Suppressor macrophage treated with lipopolysaccharide for 1 hour (primary cell): Measurements from ENCODE around the gene IGSF9.
"Not testable (repeated sequence)": the region's sequence is repeated elsewhere in the genome, so short reads cannot be mapped to it uniquely, and the experiment has no call there.

Experiments
- DNase-seq, 3 donors: peaks; one replicate each; pipeline ENCODE4 v3.0.0-alpha.2; 2020 to 2022

IGSF9 gene

GRCh38 chr1:159918352-159919200 is 26.8 kb downstream of the IGSF9 start:
- no peak for DNase-seq

- DNase-seq, result no peak
These were observed 27.7 kb downstream of the IGSF9 start for GRCh38 chr1:159917533-159918351.

GRCh38 chr1:159916242-159917051 is 29.0 kb downstream of the IGSF9 start:
- no peak for DNase-seq

- DNase-seq, result no peak
These were observed 29.7 kb downstream of the IGSF9 start for GRCh38 chr1:159915571-159916241.

- no peak for DNase-seq
These were observed 31.0 kb downstream of the IGSF9 start for GRCh38 chr1:159914252-159915018.

GRCh38 chr1:159913451-159914192 is 31.8 kb downstream of the IGSF9 start:
- DNase-seq, result no peak

DNA sequence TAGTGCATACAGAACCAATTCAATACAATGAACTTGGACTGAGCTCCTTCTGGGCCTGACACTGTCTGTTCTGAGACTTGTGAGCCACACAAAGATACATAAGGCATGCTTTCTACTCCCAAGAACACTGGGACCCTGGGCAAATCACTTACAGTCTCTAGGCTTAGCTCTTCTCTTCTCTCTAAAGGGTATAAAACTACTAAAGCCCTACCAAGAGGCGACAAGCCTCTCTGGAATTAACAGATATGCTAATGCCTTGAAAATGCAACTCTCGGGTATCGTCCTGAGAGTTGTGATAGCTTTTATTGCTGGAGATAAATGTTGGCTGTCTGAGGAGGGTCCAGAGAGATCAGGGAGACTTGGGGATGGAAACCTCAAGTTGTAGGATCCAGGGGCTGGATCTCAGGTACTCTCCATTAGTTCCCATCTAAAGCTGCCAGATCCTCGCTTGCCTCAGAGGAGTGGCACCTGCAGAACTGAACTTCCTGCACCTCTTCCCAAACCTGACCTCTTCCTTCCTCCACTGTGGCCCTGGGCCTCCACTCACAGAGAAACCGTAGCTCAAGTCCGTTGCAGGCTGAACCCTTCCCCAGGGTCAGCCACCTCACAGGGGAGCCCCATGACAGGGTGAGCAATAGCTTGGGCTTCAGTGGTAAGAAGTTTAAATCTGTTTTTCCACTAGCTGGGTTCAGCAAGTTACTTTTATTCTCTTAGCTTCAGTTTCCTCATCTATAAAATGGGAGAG is 33.9 kb downstream of the IGSF9 start:
- peak; percentile 35 to 40 (median 38) for DNase-seq

- DNase-seq, result no peak
These were observed 37.1 kb downstream of the IGSF9 start for GRCh38 chr1:159908031-159908940.

GRCh38 chr1:159906960-159907359 is 38.5 kb downstream of the IGSF9 start:
- DNase-seq, result no peak

DNA sequence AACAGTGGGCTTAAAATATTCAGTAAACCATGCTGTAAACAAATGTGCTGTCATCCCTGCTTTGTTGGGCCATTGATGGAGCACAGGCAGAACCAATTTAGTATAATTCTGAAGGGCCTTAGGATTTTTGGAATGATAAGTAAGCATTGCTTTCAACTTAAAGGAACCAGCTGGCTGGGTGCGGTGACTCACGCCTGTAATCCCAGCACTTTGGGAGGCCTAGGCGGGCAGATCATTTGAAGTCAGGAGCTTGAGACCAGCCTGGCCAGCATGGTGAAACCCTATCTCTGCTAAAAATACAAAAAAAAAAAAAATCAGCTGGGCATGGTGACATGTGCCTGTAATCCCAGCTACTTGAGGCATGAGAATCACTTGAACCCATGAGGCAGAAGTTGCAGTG is 41.4 kb downstream of the IGSF9 start:
- not testable (repeated sequence) for DNase-seq

- peak in 2 of 3 donors; percentile 28 to 46 for DNase-seq
These were observed 42.9 kb downstream of the IGSF9 start for GRCh38 chr1:159902541-159902940.

GRCh38 chr1:159900755-159901360 is 44.6 kb downstream of the IGSF9 start:
- DNase-seq, result no peak

DNA sequence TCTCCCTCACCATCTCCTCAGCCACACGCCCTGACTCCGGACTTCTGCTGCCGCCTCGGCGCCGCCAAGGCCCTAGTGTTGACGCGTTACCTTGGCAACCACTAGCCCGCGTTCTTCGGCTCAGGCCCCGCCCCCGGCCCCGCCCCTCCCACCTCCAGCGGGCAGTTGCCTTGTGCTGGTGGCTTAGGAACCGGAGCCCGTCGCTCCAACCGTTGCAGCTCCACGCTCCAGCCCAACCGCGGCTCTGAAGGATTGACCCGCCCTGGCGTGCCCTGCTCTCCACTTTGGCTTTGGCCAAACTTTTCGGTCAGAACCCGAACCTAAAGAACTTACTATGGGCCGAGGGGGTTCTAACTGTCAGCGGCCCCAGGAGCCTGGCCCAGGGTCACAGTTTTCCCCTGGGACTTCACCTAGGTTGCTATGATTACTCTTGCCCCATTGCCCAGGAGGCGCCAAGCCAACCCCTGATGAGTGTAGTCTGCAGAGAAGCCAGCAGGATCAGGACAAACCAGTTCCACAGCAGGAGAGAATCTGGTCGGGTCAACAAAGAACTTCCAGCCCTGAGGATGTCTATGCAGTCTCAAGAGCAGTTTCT is 45.2 kb downstream of the IGSF9 start, which contains the start of gene CFAP45:
CFAP45 (minus strand) TSS at position 80 of the 595 bp plus-strand sequence; CDS start at position 13, 67 bp downstream.
- peak; percentile 60 to 77 (median 60) for DNase-seq

- DNase-seq, result not testable (repeated sequence)
These were observed 45.8 kb downstream of the IGSF9 start for GRCh38 chr1:159899634-159900033.

GRCh38 chr1:159898527-159898926 is 46.9 kb downstream of the IGSF9 start:
- peak in 1 of 3 donors; percentile 32 for DNase-seq

- DNase-seq, result peak; percentile 82 to 83 (median 83)
These were observed 47.5 kb downstream of the IGSF9 start for GRCh38 chr1:159897962-159898361.

- no peak for DNase-seq
These were observed 48.9 kb downstream of the IGSF9 start for GRCh38 chr1:159896546-159896930.
